ENCODE results near the gene MSL3B. TPM values are rescaled to one million over a fixed set of nuclear protein-coding genes. Genes with fewer than 3 reads are reported as not detected.

Gene MSL3B

GRCh38 chr2:233815861-233816260 is 52.3 kb downstream of the MSL3B start:
- ATAC-seq: no peak
- intact Hi-C loops (cut with micrococcal nuclease): no loop called here

More at GRCh38 chr2:233815861-233816260, 52.3 kb downstream of the MSL3B start:
- no peaks in the 10 kb centered on the region for H3K27me3 ChIP-seq (ENCODE audit: insufficient read depth, low read length)
- BruUV-seq (replicated peaks): no TSS peak
- H3K4me2 ChIP-seq (ENCODE audit: low read length): no peak overlapping the region
- H3K9me3 ChIP-seq (ENCODE audit: control insufficient read depth in 1 of 2, insufficient read depth in 1 of 2, low read depth in 1 of 2, low read length in 2 of 2): no peaks in the 10 kb centered on the region
- no peaks in the 10 kb centered on the region for H3K9me2 ChIP-seq (ENCODE audit: insufficient read depth)
- TF ChIP-seq CEBPB (IDR thresholded peaks at IDR 0.05; ENCODE audit: low read depth) (no peak), SRF (IDR thresholded peaks at IDR 0.05; ENCODE audit: low read depth) (no peak), TCF7L2 (IDR thresholded peaks at IDR 0.05; ENCODE audit: borderline replicate concordance, extremely low read depth, insufficient read depth, insufficient read length) (no peak), MAX (IDR thresholded peaks at IDR 0.05) (no peak), SIN3A (IDR thresholded peaks at IDR 0.05; ENCODE audit: low read depth) (no peak), YY1 (IDR thresholded peaks at IDR 0.05; ENCODE audit: extremely low read depth, insufficient replicate concordance, low read depth, low read length) (no peak), EGR1 (IDR thresholded peaks at IDR 0.05; ENCODE audit: low read depth) (no peak), EZH2phosphoT487 (IDR thresholded peaks at IDR 0.05; ENCODE audit: borderline replicate concordance) (no peak), FOSL1 (IDR thresholded peaks at IDR 0.05; ENCODE audit: low read depth) (no peak), ATF3 (IDR thresholded peaks at IDR 0.05) (no peak), ZNF274 (IDR thresholded peaks at IDR 0.05; ENCODE audit: low read depth, low read length) (no peak), REST (IDR thresholded peaks at IDR 0.05; ENCODE audit: low read depth) (no peak), SP1 (IDR thresholded peaks at IDR 0.05; ENCODE audit: low read depth) (no peak), RAD21 (IDR thresholded peaks at IDR 0.05; ENCODE audit: low read depth) (no peak)
- no peaks in the 10 kb centered on the region for H4K20me1 ChIP-seq (ENCODE audit: insufficient read depth)
- POLR2A ChIA-PET: no interaction called here
- no peaks in the 10 kb centered on the region for H3K4me1 ChIP-seq (ENCODE audit: control insufficient read depth in 1 of 2, insufficient read depth in 2 of 2, low read length in 2 of 2)
- RAD21 ChIA-PET (ENCODE audit: low non-redundant PET in 1 of 2, low total read pairs in 2 of 2, uncharacterized antibody in 2 of 2, unreplicated experiment in 2 of 2): no interaction called here
- no peak overlapping the region for H3K27ac ChIP-seq (ENCODE audit: low read depth, low read length)
- no peak overlapping the region for H2AFZ ChIP-seq (ENCODE audit: low read depth, low read length, poor library complexity, severe bottlenecking)
- H3K36me3 ChIP-seq (ENCODE audit: control insufficient read depth in 1 of 2, insufficient read depth in 2 of 2, low read length in 2 of 2): no peaks in the 10 kb centered on the region
- H3K9ac ChIP-seq (ENCODE audit: low read length): no peak overlapping the region
- CTCF ChIA-PET: no interaction called here
- no peak overlapping the region for H3K4me3 ChIP-seq (replicated peaks in 1 of 2; ENCODE audit: low read depth in 1 of 2, low read length in 2 of 2)
- no peak for DNase-seq (ENCODE audit: low read depth, low spot score)
- H3K79me2 ChIP-seq (ENCODE audit: insufficient read depth, low read length): no peaks in the 10 kb centered on the region

Other genes with a start within 250 kb of the MSL3B start
- not detected for gene UGT1A10, start 231.9 kb downstream of the MSL3B start, total RNA-seq (2021; ENCODE audit: unreplicated experiment)
- not detected for gene UGT1A9, start 196.5 kb downstream of the MSL3B start, total RNA-seq (2021; ENCODE audit: unreplicated experiment)
- not detected for gene UGT1A7, start 186.5 kb downstream of the MSL3B start, total RNA-seq (2021; ENCODE audit: unreplicated experiment)
- not detected for gene UGT1A6, start 175.5 kb downstream of the MSL3B start, total RNA-seq (2021; ENCODE audit: unreplicated experiment)
- not detected for gene UGT1A5, start 155.5 kb downstream of the MSL3B start, total RNA-seq (2021; ENCODE audit: unreplicated experiment)
- gene UGT1A4, start 149.7 kb downstream of the MSL3B start, total RNA-seq (2021; ENCODE audit: unreplicated experiment): 0.12 TPM
- not detected for gene UGT1A3, start 139.3 kb downstream of the MSL3B start, total RNA-seq (2021; ENCODE audit: unreplicated experiment)
- not detected for gene UGT1A1, start 108.1 kb downstream of the MSL3B start, total RNA-seq (2021; ENCODE audit: unreplicated experiment)
- not detected for gene MROH2A, start 90.1 kb downstream of the MSL3B start, total RNA-seq (2021; ENCODE audit: unreplicated experiment)
- gene HJURP, start 13.9 kb downstream of the MSL3B start, total RNA-seq (2021; ENCODE audit: unreplicated experiment): 64.1 TPM
- gene TRPM8, start 49.0 kb upstream of the MSL3B start, total RNA-seq (2021; ENCODE audit: unreplicated experiment): 0.39 TPM
- not detected for gene SPP2, start 182.3 kb upstream of the MSL3B start, total RNA-seq (2021; ENCODE audit: unreplicated experiment)

All from HCT116 (cell line).